Immature natural killer cell (primary cell): ENCODE measurements around the gene LINS1. TPM values are rescaled to one million over a fixed set of nuclear protein-coding genes. Genes with fewer than 3 reads are reported as not detected.

Source experiments
- DNase-seq, 3 donors: peaks; one replicate each; pipeline ENCODE4 v3.0.0; 2022; ENCODE audit warnings: mixed read lengths in 1 of 3
- H3K27ac Mint-ChIP-seq, 6 donors: one replicate each; pipeline ENCODE4 v1.8.0; 2020; ENCODE audit warnings: mixed read lengths in 6 of 6, mild to moderate bottlenecking in 5 of 6, inconsistent platforms in 4 of 6, moderate library complexity in 3 of 6
- H3K27me3 Mint-ChIP-seq, 3 donors: one replicate each; pipeline ENCODE4 v1.8.0; 2020 to 2021; ENCODE audit warnings: low read depth in 3 of 3, mild to moderate bottlenecking in 3 of 3, mixed read lengths in 3 of 3, moderate library complexity in 3 of 3, inconsistent platforms in 1 of 3
- H3K36me3 Mint-ChIP-seq, 3 donors: one replicate each; pipeline ENCODE4 v1.8.0; 2020; ENCODE audit warnings: mixed read lengths in 3 of 3, inconsistent platforms in 2 of 3, mild to moderate bottlenecking in 2 of 3
- H3K4me1 Mint-ChIP-seq, 2 donors: one replicate each; pipeline ENCODE4 v1.8.0; 2020; ENCODE audit warnings: inconsistent platforms in 2 of 2, mild to moderate bottlenecking in 2 of 2, mixed read lengths in 2 of 2, moderate library complexity in 1 of 2
- H3K4me3 Mint-ChIP-seq, 5 donors: one replicate each; pipeline ENCODE4 v1.8.0; 2020; ENCODE audit warnings: mild to moderate bottlenecking in 5 of 5, mixed read lengths in 5 of 5, inconsistent platforms in 3 of 5, moderate library complexity in 3 of 5
- H3K9me3 Mint-ChIP-seq, 6 donors: one replicate each; pipeline ENCODE4 v1.8.0; 2020; ENCODE audit warnings: mild to moderate bottlenecking in 6 of 6, mixed read lengths in 6 of 6, inconsistent platforms in 4 of 6, moderate library complexity in 3 of 6
- polyA plus RNA-seq, 3 donors: library from polyadenylated mRNA; unstranded; fragments of 300-500 nt; fragmentation: Illumina TruSeq; gene quantifications; one replicate each; pipeline ENCODE4 v1.2.3, GENCODE V29; 2021

The LINS1 gene
- polyA plus RNA-seq, 3 donors from 2014 or later: 22.7 to 28.8 (median 27.9) TPM

GRCh38 chr15:100566850-100567628 is 34.9 kb downstream of the LINS1 start:
- Mint-ChIP-seq H3K4me1 (no peaks in the 10 kb centered on the region), H3K36me3 (peaks cover 6 to 35% (median 9%) of the 10 kb centered on the region in 3 donors), H3K27ac (no peak overlapping the region), H3K9me3 (no peaks in the 10 kb centered on the region), H3K4me3 (no peak overlapping the region), H3K27me3 (no peaks in the 10 kb centered on the region)
- DNase-seq: no peak

GRCh38 chr15:100565591-100565990 is 36.4 kb downstream of the LINS1 start:
- Mint-ChIP-seq H3K27ac (no peak overlapping the region), H3K9me3 (no peaks in the 10 kb centered on the region), H3K4me1 (no peaks in the 10 kb centered on the region), H3K27me3 (peaks cover 0 to 3% (median 0%) of the 10 kb centered on the region in 3 donors), H3K4me3 (no peak overlapping the region), H3K36me3 (peaks cover 6 to 41% (median 11%) of the 10 kb centered on the region in 3 donors)
- no peak for DNase-seq

GRCh38 chr15:100560323-100560722 is 41.7 kb downstream of the LINS1 start:
- Mint-ChIP-seq H3K9me3 (no peaks in the 10 kb centered on the region), H3K4me1 (no peaks in the 10 kb centered on the region), H3K36me3 (peaks cover 6 to 37% (median 13%) of the 10 kb centered on the region in 3 donors), H3K27me3 (peaks cover 0 to 3% (median 0%) of the 10 kb centered on the region in 3 donors), H3K4me3 (no peak overlapping the region), H3K27ac (peak overlapping the region in 1 of 6 donors; percentile 3)
- DNase-seq: no peak

- Mint-ChIP-seq H3K9me3 (no peaks in the 10 kb centered on the region), H3K4me1 (no peaks in the 10 kb centered on the region), H3K27me3 (peaks cover 0 to 3% (median 0%) of the 10 kb centered on the region in 3 donors), H3K4me3 (no peak overlapping the region), H3K27ac (peak overlapping the region in 1 of 6 donors; percentile 53), H3K36me3 (peaks cover 6 to 30% (median 13%) of the 10 kb centered on the region in 3 donors)
- DNase-seq: no peak
These were observed 42.7 kb downstream of the LINS1 start for GRCh38 chr15:100559330-100559729.

- Mint-ChIP-seq H3K4me3 (no peak overlapping the region), H3K4me1 (no peaks in the 10 kb centered on the region), H3K27ac (no peak overlapping the region), H3K9me3 (no peaks in the 10 kb centered on the region), H3K36me3 (peaks cover 6 to 28% (median 15%) of the 10 kb centered on the region in 3 donors), H3K27me3 (peaks cover 0 to 3% (median 0%) of the 10 kb centered on the region in 3 donors)
- DNase-seq: no peak
These were observed 43.2 kb downstream of the LINS1 start for GRCh38 chr15:100558771-100559254.

GRCh38 chr15:100553468-100553867 is 48.5 kb downstream of the LINS1 start:
- peaks cover 0 to 3% (median 0%) of the 10 kb centered on the region in 6 donors for H3K9me3 Mint-ChIP-seq
- H3K4me3 Mint-ChIP-seq: no peak overlapping the region
- no peak for DNase-seq
- H3K27ac Mint-ChIP-seq: no peak overlapping the region
- no peaks in the 10 kb centered on the region for H3K4me1 Mint-ChIP-seq
- H3K36me3 Mint-ChIP-seq: peaks cover 8 to 18% (median 14%) of the 10 kb centered on the region in 3 donors
- no peaks in the 10 kb centered on the region for H3K27me3 Mint-ChIP-seq

- Mint-ChIP-seq H3K27me3 (peaks cover 0 to 6% (median 5%) of the 10 kb centered on the region in 3 donors), H3K4me1 (no peaks in the 10 kb centered on the region), H3K27ac (no peak overlapping the region), H3K36me3 (peaks cover 4 to 16% (median 7%) of the 10 kb centered on the region in 3 donors), H3K9me3 (peaks cover 0 to 3% (median 0%) of the 10 kb centered on the region in 6 donors), H3K4me3 (no peak overlapping the region)
- DNase-seq: no peak
These were observed 54.0 kb downstream of the LINS1 start for GRCh38 chr15:100547961-100548360.

GRCh38 chr15:100544946-100545345 is 57.0 kb downstream of the LINS1 start:
- H3K27ac Mint-ChIP-seq: no peak overlapping the region
- peaks cover 0 to 3% (median 0%) of the 10 kb centered on the region in 3 donors for H3K36me3 Mint-ChIP-seq
- DNase-seq: no peak
- peaks cover 0 to 8% (median 5%) of the 10 kb centered on the region in 3 donors for H3K27me3 Mint-ChIP-seq
- peaks cover 0 to under 1% (median 0%) of the 10 kb centered on the region in 6 donors for H3K9me3 Mint-ChIP-seq
- H3K4me3 Mint-ChIP-seq: no peak overlapping the region
- H3K4me1 Mint-ChIP-seq: no peaks in the 10 kb centered on the region

- no peak for DNase-seq
- Mint-ChIP-seq H3K4me3 (no peak overlapping the region), H3K4me1 (no peaks in the 10 kb centered on the region), H3K36me3 (peaks cover 0 to under 1% (median under 1%) of the 10 kb centered on the region in 3 donors), H3K27me3 (peaks cover 0 to 10% (median 5%) of the 10 kb centered on the region in 3 donors), H3K27ac (no peak overlapping the region), H3K9me3 (peaks cover 0 to 3% (median 0%) of the 10 kb centered on the region in 6 donors)
These were observed 57.6 kb downstream of the LINS1 start for GRCh38 chr15:100544338-100544841.

GRCh38 chr15:100542290-100542689 is 59.7 kb downstream of the LINS1 start:
- Mint-ChIP-seq H3K27me3 (peaks cover 0 to 12% (median 5%) of the 10 kb centered on the region in 3 donors), H3K4me3 (no peak overlapping the region), H3K27ac (no peak overlapping the region), H3K9me3 (peaks cover 0 to 7% (median 4%) of the 10 kb centered on the region in 6 donors), H3K4me1 (no peaks in the 10 kb centered on the region), H3K36me3 (peaks cover 0 to 5% (median 3%) of the 10 kb centered on the region in 3 donors)
- DNase-seq: no peak

GRCh38 chr15:100537331-100537730 is 64.7 kb downstream of the LINS1 start:
- no peak overlapping the region for H3K4me3 Mint-ChIP-seq
- no peaks in the 10 kb centered on the region for H3K4me1 Mint-ChIP-seq
- no peak overlapping the region for H3K27ac Mint-ChIP-seq
- peaks cover 0 to 6% (median 0%) of the 10 kb centered on the region in 3 donors for H3K27me3 Mint-ChIP-seq
- DNase-seq: no peak
- peaks cover 0 to 5% (median 3%) of the 10 kb centered on the region in 3 donors for H3K36me3 Mint-ChIP-seq
- H3K9me3 Mint-ChIP-seq: peaks cover 0 to 7% (median 4%) of the 10 kb centered on the region in 6 donors

GRCh38 chr15:100536733-100537132 is 65.3 kb downstream of the LINS1 start:
- DNase-seq: no peak
- Mint-ChIP-seq H3K4me3 (no peak overlapping the region), H3K9me3 (peaks cover 0 to 7% (median 4%) of the 10 kb centered on the region in 6 donors), H3K27me3 (peaks cover 0 to 6% (median 1%) of the 10 kb centered on the region in 3 donors), H3K36me3 (peaks cover 0 to 5% (median 3%) of the 10 kb centered on the region in 3 donors), H3K4me1 (no peaks in the 10 kb centered on the region), H3K27ac (no peak overlapping the region)

- H3K27ac Mint-ChIP-seq: no peak overlapping the region
- H3K27me3 Mint-ChIP-seq: peaks cover 2 to 3% (median 2%) of the 10 kb centered on the region in 3 donors
- no peak for DNase-seq
- H3K4me1 Mint-ChIP-seq: no peaks in the 10 kb centered on the region
- H3K9me3 Mint-ChIP-seq: peaks cover 0 to 3% (median 0%) of the 10 kb centered on the region in 6 donors
- H3K36me3 Mint-ChIP-seq: no peaks in the 10 kb centered on the region
- no peak overlapping the region for H3K4me3 Mint-ChIP-seq
These were observed 68.1 kb downstream of the LINS1 start for GRCh38 chr15:100533886-100534285.

- no peaks in the 10 kb centered on the region for H3K9me3 Mint-ChIP-seq
- peaks cover 2 to 11% (median 4%) of the 10 kb centered on the region in 3 donors for H3K27me3 Mint-ChIP-seq
- DNase-seq: no peak
- H3K27ac Mint-ChIP-seq: no peak overlapping the region
- H3K4me3 Mint-ChIP-seq: no peak overlapping the region
- H3K4me1 Mint-ChIP-seq: no peaks in the 10 kb centered on the region
- H3K36me3 Mint-ChIP-seq: no peaks in the 10 kb centered on the region
These were observed 70.1 kb downstream of the LINS1 start for GRCh38 chr15:100531823-100532327.
